Activated B cell treated with CpG ODN at 0.5 μM for 24 hours (primary cell): ENCODE results near the gene MEG3. TPM values are rescaled to one million over a fixed set of nuclear protein-coding genes. Genes with fewer than 3 reads are reported as not detected.

ENCODE experiments used
- ATAC-seq: fragments of 200-7000 bp; cut with Tn5 transposase; one replicate; pipeline ENCODE4 v1.10.0; 2021; ENCODE audit warnings: low read depth, mild to moderate bottlenecking, moderate library complexity
- CTCF ChIA-PET: fragments of 350-600 bp; sonication (Branson Sonifier 250); formaldehyde crosslinking; loops from one replicate; lab custom pipeline; 2021; ENCODE audit warnings: antibody characterized with exemption; lab: Charles Lee
- POLR2A ChIA-PET: fragments of 350-600 bp; sonication (Branson Sonifier 250); formaldehyde crosslinking; loops from one replicate; lab custom pipeline; 2021; ENCODE audit warnings: antibody characterized with exemption; lab: Charles Lee
- DNase-seq: peaks from one replicate; pipeline ENCODE4 v3.0.0; 2022
- H3K27ac Mint-ChIP-seq: one replicate; pipeline ENCODE4 v1.8.0; 2020; ENCODE audit warnings: mixed read lengths
- H3K27me3 Mint-ChIP-seq: one replicate; pipeline ENCODE4 v1.8.0; 2021; ENCODE audit warnings: mixed read lengths
- H3K36me3 Mint-ChIP-seq: one replicate; pipeline ENCODE4 v1.8.0; 2021; ENCODE audit warnings: low read depth, mixed read lengths
- H3K4me1 Mint-ChIP-seq: one replicate; pipeline ENCODE4 v1.8.0; 2021; ENCODE audit warnings: mixed read lengths
- H3K4me3 Mint-ChIP-seq: one replicate; pipeline ENCODE4 v1.8.0; 2020; ENCODE audit warnings: mild to moderate bottlenecking, mixed read lengths
- H3K9me3 Mint-ChIP-seq: one replicate; pipeline ENCODE4 v1.8.0; 2020; ENCODE audit warnings: mixed read lengths
- CTCF ChIP-seq: fragments of 200-600 bp; IDR thresholded peaks from one replicate; pipeline ENCODE4 v1.8.0; 2022; ENCODE audit warnings: antibody characterized with exemption, mild to moderate bottlenecking
- intact Hi-C: fragments of 100-400 bp; cut with micrococcal nuclease; formaldehyde crosslinking; loops from one replicate; pipeline ENCODE4 v1.15.1; 2024
- total RNA-seq: library from RNA; stranded (reverse); gene quantifications from 2 replicates; pipeline ENCODE4 v1.2.3, GENCODE V29; 2022

Gene MEG3
- total RNA-seq, 1 donor from 2014 or later = not detected

DNA sequence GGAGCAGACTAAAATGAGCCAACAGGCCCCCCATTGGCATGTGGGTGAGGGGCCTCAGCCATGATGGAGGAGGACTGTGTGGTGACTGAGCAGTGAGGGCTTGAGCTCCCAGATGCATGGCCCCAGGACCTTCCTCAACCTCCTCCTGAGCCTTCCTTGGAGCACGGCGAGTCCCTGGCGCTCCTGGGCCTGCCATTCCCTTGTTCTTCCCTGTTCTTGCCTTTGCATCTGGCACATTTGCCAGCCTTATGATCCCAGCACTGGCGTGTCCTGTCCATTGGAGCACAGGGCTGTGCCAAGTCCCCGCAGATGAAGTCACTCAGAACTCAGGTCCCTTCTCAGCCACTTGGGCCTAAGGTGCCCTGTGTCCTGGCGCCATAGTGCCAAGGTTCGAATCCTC lies 40.3 kb upstream of the MEG3 start:
- no peaks in the 10 kb centered on the region for H3K27me3 Mint-ChIP-seq
- no peak for TF ChIP-seq CTCF

GRCh38 chr14:100786131-100786530 lies 39.8 kb upstream of the MEG3 start:
- no peak overlapping the region for H3K4me3 Mint-ChIP-seq
- ATAC-seq (no peak), DNase-seq (no peak)
- H3K9me3 Mint-ChIP-seq = no peaks in the 10 kb centered on the region
- ChIA-PET POLR2A (no interaction called here), CTCF (no interaction called here)
- no peaks in the 10 kb centered on the region for H3K4me1 Mint-ChIP-seq
- H3K36me3 Mint-ChIP-seq = no peaks in the 10 kb centered on the region
- H3K27me3 Mint-ChIP-seq = no peaks in the 10 kb centered on the region
- intact Hi-C loops = no loop called here
- H3K27ac Mint-ChIP-seq = no peak overlapping the region
- no peak for TF ChIP-seq CTCF

More for the DNA sequence above, 40.3 kb upstream of the MEG3 start:
- Mint-ChIP-seq H3K4me3 (no peak overlapping the region), H3K27ac (no peak overlapping the region), H3K36me3 (no peaks in the 10 kb centered on the region), H3K4me1 (no peaks in the 10 kb centered on the region), H3K9me3 (no peaks in the 10 kb centered on the region)
- POLR2A ChIA-PET = no interaction called here
- CTCF ChIA-PET = no interaction called here
- no peak for DNase-seq
- no peak for ATAC-seq
- intact Hi-C loops = no loop called here

GRCh38 chr14:100786576-100787219 lies 39.2 kb upstream of the MEG3 start:
- CTCF ChIA-PET = no interaction called here
- Mint-ChIP-seq H3K4me3 (no peak overlapping the region), H3K27me3 (no peaks in the 10 kb centered on the region), H3K27ac (no peak overlapping the region), H3K9me3 (no peaks in the 10 kb centered on the region), H3K4me1 (no peaks in the 10 kb centered on the region), H3K36me3 (no peaks in the 10 kb centered on the region)
- no peak for ATAC-seq
- POLR2A ChIA-PET = no interaction called here
- intact Hi-C loops = no loop called here
- TF ChIP-seq CTCF = no peak
- DNase-seq = no peak

GRCh38 chr14:100787659-100788058 lies 38.3 kb upstream of the MEG3 start:
- H3K4me3 Mint-ChIP-seq = no peak overlapping the region
- H3K4me1 Mint-ChIP-seq = no peaks in the 10 kb centered on the region
- POLR2A ChIA-PET = no interaction called here
- intact Hi-C loops = no loop called here
- ATAC-seq = no peak
- no peaks in the 10 kb centered on the region for H3K9me3 Mint-ChIP-seq
- H3K36me3 Mint-ChIP-seq = no peaks in the 10 kb centered on the region
- no peaks in the 10 kb centered on the region for H3K27me3 Mint-ChIP-seq
- no peak for TF ChIP-seq CTCF
- CTCF ChIA-PET = no interaction called here
- no peak overlapping the region for H3K27ac Mint-ChIP-seq
- DNase-seq = no peak

DNA sequence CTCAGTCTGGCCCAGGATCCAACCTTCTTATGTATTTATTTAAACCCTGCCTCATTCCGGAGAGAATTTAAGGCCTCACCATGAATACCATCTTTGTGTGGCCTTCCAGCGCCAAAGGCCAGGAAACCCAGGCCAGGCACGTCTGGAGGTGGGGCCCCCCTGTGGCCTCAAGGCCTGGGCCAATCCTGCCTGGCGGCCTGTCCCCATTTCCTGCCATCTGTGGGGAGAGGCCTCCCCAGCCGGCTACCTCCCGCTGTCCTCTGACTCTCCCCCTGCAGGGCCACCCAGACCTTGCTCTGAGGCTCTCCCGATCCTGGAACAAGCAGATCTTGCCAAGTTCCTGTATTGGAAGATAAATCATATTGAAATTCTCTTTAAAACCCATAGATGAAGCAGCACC lies 37.4 kb upstream of the MEG3 start:
- ChIA-PET CTCF (no interaction called here), POLR2A (no interaction called here)
- ATAC-seq = no peak
- no peaks in the 10 kb centered on the region for H3K27me3 Mint-ChIP-seq
- no peaks in the 10 kb centered on the region for H3K36me3 Mint-ChIP-seq
- H3K4me1 Mint-ChIP-seq = no peaks in the 10 kb centered on the region
- intact Hi-C loops = no loop called here
- no peaks in the 10 kb centered on the region for H3K9me3 Mint-ChIP-seq
- H3K4me3 Mint-ChIP-seq = no peak overlapping the region
- TF ChIP-seq CTCF = no peak
- no peak overlapping the region for H3K27ac Mint-ChIP-seq
- DNase-seq = no peak
